Measurements from ENCODE around the gene OVCH1.
A peak's percentile ranks its signal among the peaks of the same experiment; 100 is the strongest.

OVCH1 gene

GRCh38 chr12:29497588-29497987, at the start of gene OVCH1:
OVCH1 (minus strand) TSS chr12:29497686; CDS start chr12:29497686, 0 bp downstream.
- H3K4me3 ChIP-seq (ENCODE audit: low read depth, low read length) = no peak within 1 kb of the TSS
- no peak within 1 kb of the TSS for H2AFZ ChIP-seq (ENCODE audit: low read length, unreplicated experiment)
- no peaks in the 10 kb centered on the region for H3K79me2 ChIP-seq (ENCODE audit: control insufficient read depth, insufficient read depth, low read length, unreplicated experiment)
- no peaks in the 10 kb centered on the region for H3K4me1 ChIP-seq (ENCODE audit: control insufficient read depth, insufficient read depth, low read length, unreplicated experiment)
- no peaks in the 10 kb centered on the region for H3K36me3 ChIP-seq (ENCODE audit: insufficient read depth, low read length)
- no peak within 1 kb of the TSS for H3K27ac ChIP-seq (ENCODE audit: low read depth, low read length)
- H3K27me3 ChIP-seq (ENCODE audit: insufficient read depth, low read length) = no peaks in the 10 kb centered on the region

- H2AFZ ChIP-seq (ENCODE audit: low read length, unreplicated experiment) = no peak overlapping the region
- peaks cover 8% of the 10 kb centered on the region for H3K36me3 ChIP-seq (ENCODE audit: insufficient read depth, low read length)
- H3K27me3 ChIP-seq (ENCODE audit: insufficient read depth, low read length) = no peaks in the 10 kb centered on the region
- H3K4me1 ChIP-seq (ENCODE audit: control insufficient read depth, insufficient read depth, low read length, unreplicated experiment) = peaks cover 24% of the 10 kb centered on the region
- peaks cover 10% of the 10 kb centered on the region for H3K79me2 ChIP-seq (ENCODE audit: control insufficient read depth, insufficient read depth, low read length, unreplicated experiment)
- no peak overlapping the region for H3K4me3 ChIP-seq (ENCODE audit: low read depth, low read length)
- peak overlapping the region; percentile 29; the same call in 1 of the 2 replicates for H3K27ac ChIP-seq (ENCODE audit: low read depth, low read length)
These were observed 49.7 kb upstream of the OVCH1 start for GRCh38 chr12:29547151-29547632.

- no peak overlapping the region for H2AFZ ChIP-seq (ENCODE audit: low read length, unreplicated experiment)
- H3K27ac ChIP-seq (ENCODE audit: low read depth, low read length) = no peak overlapping the region
- peaks cover 10% of the 10 kb centered on the region for H3K79me2 ChIP-seq (ENCODE audit: control insufficient read depth, insufficient read depth, low read length, unreplicated experiment)
- H3K27me3 ChIP-seq (ENCODE audit: insufficient read depth, low read length) = no peaks in the 10 kb centered on the region
- no peak overlapping the region for H3K4me3 ChIP-seq (ENCODE audit: low read depth, low read length)
- peaks cover 8% of the 10 kb centered on the region for H3K36me3 ChIP-seq (ENCODE audit: insufficient read depth, low read length)
- H3K4me1 ChIP-seq (ENCODE audit: control insufficient read depth, insufficient read depth, low read length, unreplicated experiment) = peaks cover 24% of the 10 kb centered on the region
These were observed 48.5 kb upstream of the OVCH1 start for GRCh38 chr12:29546000-29546399.

GRCh38 chr12:29545102-29545467, 47.6 kb upstream of the OVCH1 start:
- Histone ChIP-seq H3K36me3 (ENCODE audit: insufficient read depth, low read length) (peaks cover 8% of the 10 kb centered on the region), H3K4me1 (ENCODE audit: control insufficient read depth, insufficient read depth, low read length, unreplicated experiment) (peaks cover 24% of the 10 kb centered on the region), H3K27me3 (ENCODE audit: insufficient read depth, low read length) (no peaks in the 10 kb centered on the region), H3K79me2 (ENCODE audit: control insufficient read depth, insufficient read depth, low read length, unreplicated experiment) (peaks cover 10% of the 10 kb centered on the region), H3K27ac (ENCODE audit: low read depth, low read length) (no peak overlapping the region), H3K4me3 (ENCODE audit: low read depth, low read length) (no peak overlapping the region), H2AFZ (ENCODE audit: low read length, unreplicated experiment) (no peak overlapping the region)

GRCh38 chr12:29544428-29545101, 47.1 kb upstream of the OVCH1 start:
- H3K4me1 ChIP-seq (ENCODE audit: control insufficient read depth, insufficient read depth, low read length, unreplicated experiment) = peaks cover 24% of the 10 kb centered on the region
- H3K36me3 ChIP-seq (ENCODE audit: insufficient read depth, low read length) = peaks cover 8% of the 10 kb centered on the region; the same call in 1 of the 2 replicates
- H3K79me2 ChIP-seq (ENCODE audit: control insufficient read depth, insufficient read depth, low read length, unreplicated experiment) = peaks cover 10% of the 10 kb centered on the region
- H3K27ac ChIP-seq (ENCODE audit: low read depth, low read length) = no peak overlapping the region
- no peak overlapping the region for H3K4me3 ChIP-seq (ENCODE audit: low read depth, low read length)
- H2AFZ ChIP-seq (ENCODE audit: low read length, unreplicated experiment) = no peak overlapping the region
- no peaks in the 10 kb centered on the region for H3K27me3 ChIP-seq (ENCODE audit: insufficient read depth, low read length)

GRCh38 chr12:29543036-29543435, 45.5 kb upstream of the OVCH1 start:
- no peak overlapping the region for H3K27ac ChIP-seq (ENCODE audit: low read depth, low read length)
- peaks cover 10% of the 10 kb centered on the region for H3K79me2 ChIP-seq (ENCODE audit: control insufficient read depth, insufficient read depth, low read length, unreplicated experiment)
- H3K4me1 ChIP-seq (ENCODE audit: control insufficient read depth, insufficient read depth, low read length, unreplicated experiment) = peaks cover 24% of the 10 kb centered on the region
- no peak overlapping the region for H2AFZ ChIP-seq (ENCODE audit: low read length, unreplicated experiment)
- no peak overlapping the region for H3K4me3 ChIP-seq (ENCODE audit: low read depth, low read length)
- no peaks in the 10 kb centered on the region for H3K27me3 ChIP-seq (ENCODE audit: insufficient read depth, low read length)
- peaks cover 9% of the 10 kb centered on the region; the same call in 1 of the 2 replicates for H3K36me3 ChIP-seq (ENCODE audit: insufficient read depth, low read length)

GRCh38 chr12:29537298-29537697, 39.8 kb upstream of the OVCH1 start:
- H3K4me3 ChIP-seq (ENCODE audit: low read depth, low read length) = no peak overlapping the region
- H3K27me3 ChIP-seq (ENCODE audit: insufficient read depth, low read length) = no peaks in the 10 kb centered on the region
- peaks cover 13% of the 10 kb centered on the region for H3K4me1 ChIP-seq (ENCODE audit: control insufficient read depth, insufficient read depth, low read length, unreplicated experiment)
- peak overlapping the region; percentile 59 for H3K27ac ChIP-seq (ENCODE audit: low read depth, low read length)
- peaks cover 28% of the 10 kb centered on the region for H3K36me3 ChIP-seq (ENCODE audit: insufficient read depth, low read length)
- H3K79me2 ChIP-seq (ENCODE audit: control insufficient read depth, insufficient read depth, low read length, unreplicated experiment) = no peaks in the 10 kb centered on the region
- H2AFZ ChIP-seq (ENCODE audit: low read length, unreplicated experiment) = no peak overlapping the region

GRCh38 chr12:29534935-29535334, 37.4 kb upstream of the OVCH1 start:
- peaks cover 13% of the 10 kb centered on the region for H3K4me1 ChIP-seq (ENCODE audit: control insufficient read depth, insufficient read depth, low read length, unreplicated experiment)
- no peak overlapping the region for H3K4me3 ChIP-seq (ENCODE audit: low read depth, low read length)
- H3K27ac ChIP-seq (ENCODE audit: low read depth, low read length) = no peak overlapping the region
- H3K36me3 ChIP-seq (ENCODE audit: insufficient read depth, low read length) = peaks cover 28% of the 10 kb centered on the region
- H3K27me3 ChIP-seq (ENCODE audit: insufficient read depth, low read length) = no peaks in the 10 kb centered on the region
- H3K79me2 ChIP-seq (ENCODE audit: control insufficient read depth, insufficient read depth, low read length, unreplicated experiment) = no peaks in the 10 kb centered on the region
- H2AFZ ChIP-seq (ENCODE audit: low read length, unreplicated experiment) = no peak overlapping the region

- no peak overlapping the region for H2AFZ ChIP-seq (ENCODE audit: low read length, unreplicated experiment)
- no peaks in the 10 kb centered on the region for H3K27me3 ChIP-seq (ENCODE audit: insufficient read depth, low read length)
- no peak overlapping the region for H3K4me3 ChIP-seq (ENCODE audit: low read depth, low read length)
- peaks cover 28% of the 10 kb centered on the region for H3K36me3 ChIP-seq (ENCODE audit: insufficient read depth, low read length)
- H3K4me1 ChIP-seq (ENCODE audit: control insufficient read depth, insufficient read depth, low read length, unreplicated experiment) = peaks cover 13% of the 10 kb centered on the region
- no peaks in the 10 kb centered on the region for H3K79me2 ChIP-seq (ENCODE audit: control insufficient read depth, insufficient read depth, low read length, unreplicated experiment)
- no peak overlapping the region for H3K27ac ChIP-seq (ENCODE audit: low read depth, low read length)
These were observed 36.5 kb upstream of the OVCH1 start for GRCh38 chr12:29533815-29534489.

GRCh38 chr12:29531471-29531870, 34.0 kb upstream of the OVCH1 start:
- Histone ChIP-seq H3K79me2 (ENCODE audit: control insufficient read depth, insufficient read depth, low read length, unreplicated experiment) (no peaks in the 10 kb centered on the region), H3K27me3 (ENCODE audit: insufficient read depth, low read length) (no peaks in the 10 kb centered on the region), H3K4me3 (ENCODE audit: low read depth, low read length) (no peak overlapping the region), H3K4me1 (ENCODE audit: control insufficient read depth, insufficient read depth, low read length, unreplicated experiment) (no peaks in the 10 kb centered on the region), H3K36me3 (ENCODE audit: insufficient read depth, low read length) (peaks cover 28% of the 10 kb centered on the region), H2AFZ (ENCODE audit: low read length, unreplicated experiment) (no peak overlapping the region), H3K27ac (ENCODE audit: low read depth, low read length) (no peak overlapping the region)

- H3K79me2 ChIP-seq (ENCODE audit: control insufficient read depth, insufficient read depth, low read length, unreplicated experiment) = no peaks in the 10 kb centered on the region
- no peak overlapping the region for H3K4me3 ChIP-seq (ENCODE audit: low read depth, low read length)
- no peaks in the 10 kb centered on the region for H3K4me1 ChIP-seq (ENCODE audit: control insufficient read depth, insufficient read depth, low read length, unreplicated experiment)
- H3K36me3 ChIP-seq (ENCODE audit: insufficient read depth, low read length) = peaks cover 25% of the 10 kb centered on the region; the same call in 1 of the 2 replicates
- H2AFZ ChIP-seq (ENCODE audit: low read length, unreplicated experiment) = no peak overlapping the region
- no peak overlapping the region for H3K27ac ChIP-seq (ENCODE audit: low read depth, low read length)
- no peaks in the 10 kb centered on the region for H3K27me3 ChIP-seq (ENCODE audit: insufficient read depth, low read length)
These were observed 33.0 kb upstream of the OVCH1 start for GRCh38 chr12:29530436-29530835.
